Keratinocyte (primary cell): Measurements from ENCODE around the gene PPIC. TPM values are rescaled to one million over a fixed set of nuclear protein-coding genes. Genes with fewer than 3 reads are reported as not detected.

Source experiments
- DNase-seq: peaks from one replicate; pipeline ENCODE4 v3.0.0-alpha.2; 2011; ENCODE audit warnings: low read depth, missing footprints, low spot score
- FAIRE-seq: peaks from 2 replicates; lab custom pipeline; 2011; peaks lifted over from hg19 to GRCh38; lab: Jason Lieb, UNC
- H2AFZ ChIP-seq: 2 replicates; pipeline ENCODE4 v1.6.0; 2012; ENCODE audit warnings: low read length, control low read depth, inconsistent platforms; ENCODE audit not compliant: control insufficient read depth
- H3K27ac ChIP-seq: 2 replicates; pipeline ENCODE4 v1.5.1; 2011; ENCODE audit warnings: low read length; ENCODE audit not compliant: control insufficient read depth, insufficient read depth
- H3K27me3 ChIP-seq: 3 replicates; pipeline ENCODE4 v1.6.0; 2011; ENCODE audit warnings: low read length; ENCODE audit not compliant: control insufficient read depth, insufficient read depth; ENCODE audit errors: extremely low read depth
- H3K36me3 ChIP-seq, 2 experiments: 2 replicates in 1 of 2; 3 replicates in 1 of 2; pipeline ENCODE4 v1.5.1; 2011; ENCODE audit warnings: low read length in 2 of 2, mild to moderate bottlenecking in 1 of 2; ENCODE audit not compliant: control insufficient read depth in 2 of 2, insufficient read depth in 2 of 2; ENCODE audit errors: extremely low read depth in 1 of 2
- H3K4me1 ChIP-seq: 3 replicates; pipeline ENCODE4 v1.5.1; 2011; ENCODE audit warnings: low read length; ENCODE audit not compliant: control insufficient read depth, insufficient read depth; ENCODE audit errors: extremely low read depth
- H3K4me2 ChIP-seq: 3 replicates; pipeline ENCODE4 v1.6.0; 2011; ENCODE audit warnings: low read depth, low read length; ENCODE audit not compliant: control insufficient read depth, insufficient read depth; ENCODE audit errors: extremely low read depth
- H3K4me3 ChIP-seq, 3 experiments: fragments of 200-600 bp in 1 of 3; sonication (generic) in 1 of 3; 2 replicates in 2 of 3; 3 replicates in 1 of 3; pipeline ENCODE4 v1.5.1; 2011 to 2016; ENCODE audit warnings: low read length in 3 of 3, mild to moderate bottlenecking in 3 of 3, control low read depth in 2 of 3, inconsistent platforms in 1 of 3, low read depth in 1 of 3, mixed read lengths in 1 of 3, mixed run types in 1 of 3, moderate library complexity in 1 of 3; ENCODE audit not compliant: control insufficient read depth in 2 of 3, insufficient read depth in 2 of 3; ENCODE audit errors: extremely low read depth in 1 of 3
- H3K79me2 ChIP-seq: 2 replicates; pipeline ENCODE4 v1.6.0; 2012; ENCODE audit warnings: low read length; ENCODE audit not compliant: control insufficient read depth, insufficient read depth
- H3K9ac ChIP-seq: 3 replicates; pipeline ENCODE4 v1.6.0; 2011; ENCODE audit warnings: low read length; ENCODE audit not compliant: control insufficient read depth, insufficient read depth; ENCODE audit errors: extremely low read depth
- H3K9me1 ChIP-seq: 3 replicates; pipeline ENCODE4 v1.6.0; 2011; ENCODE audit warnings: low read length; ENCODE audit not compliant: control insufficient read depth, insufficient read depth; ENCODE audit errors: extremely low read depth
- H3K9me3 ChIP-seq: 2 replicates; pipeline ENCODE4 v1.5.1; 2012; ENCODE audit warnings: low read depth, low read length; ENCODE audit not compliant: control insufficient read depth
- H4K20me1 ChIP-seq: 3 replicates; pipeline ENCODE4 v1.6.0; 2011; ENCODE audit warnings: low read length; ENCODE audit not compliant: control insufficient read depth, insufficient read depth; ENCODE audit errors: extremely low read depth
- CTCF ChIP-seq, 3 experiments: IDR thresholded peaks in 1 of 3; conservative IDR thresholded peaks in 1 of 3; optimal IDR thresholded peaks in 1 of 3; 2 replicates in 2 of 3; 3 replicates in 1 of 3; pipeline versions ENCODE3 to v1.5.1; 2011; ENCODE audit warnings: low read length in 3 of 3, mild to moderate bottlenecking in 3 of 3, moderate library complexity in 2 of 3, control low read depth in 1 of 3, inconsistent platforms in 1 of 3; ENCODE audit not compliant: insufficient read depth in 2 of 3; ENCODE audit errors: extremely low read depth in 1 of 3
- EZH2 ChIP-seq: IDR thresholded peaks from one replicate; pipeline ENCODE4 v1.6.1; 2012; ENCODE audit warnings: inconsistent platforms, mild to moderate bottlenecking, low read length, moderate library complexity
- dilution Hi-C: fragments of 300-500 bp; cut with MboI; formaldehyde crosslinking; loops from one replicate; pipeline ENCODE4 v1.7.0; 2020; ENCODE audit warnings: low sequenced_read_pairs; ENCODE audit not compliant: extremely low pct_ligation_motif_present
- polyA plus RNA-seq, 5 experiments: library from polyadenylated mRNA; depleted of rRNA in 3 of 5; stranded (reverse) in 3 of 5; stranded (forward) in 1 of 5; unstranded in 1 of 5; fragments of >200 nt; gene quantifications; 1 replicate in 1 of 5; 2 replicates in 3 of 5; 3 replicates in 1 of 5; pipeline versions ENCODE4 v1.2.1 to v1.2.3, GENCODE V29; 2011 to 2012; ENCODE audit warnings: missing spikeins in 2 of 5, low read depth in 1 of 5, low replicate concordance in 1 of 5

Gene PPIC
- polyA plus RNA-seq, 1 donor (not counting 4 experiments of a cell fraction or from before 2014, with no cell fraction given) = 26.5 TPM

- Histone ChIP-seq H3K4me3 (no peak overlapping the region), H3K36me3 (no peaks in the 10 kb centered on the region), H2AFZ (no peak overlapping the region), H3K27me3 (peaks cover 3% of the 10 kb centered on the region), H3K4me2 (no peak overlapping the region), H3K79me2 (no peaks in the 10 kb centered on the region), H3K4me1 (no peaks in the 10 kb centered on the region), H4K20me1 (no peaks in the 10 kb centered on the region), H3K9me1 (no peaks in the 10 kb centered on the region), H3K9me3 (no peaks in the 10 kb centered on the region), H3K9ac (no peak overlapping the region), H3K27ac (no peak overlapping the region)
- no peak for TF ChIP-seq EZH2
- no peak for TF ChIP-seq CTCF (optimal IDR thresholded peaks at IDR 0.05 in 1 of 3, IDR thresholded peaks at IDR 0.05 in 1 of 3, conservative IDR thresholded peaks at IDR 0.05 in 1 of 3; ENCODE audit: extremely low read depth in 1 of 3, insufficient read depth in 2 of 3, low read length in 3 of 3)
- FAIRE-seq (no peak), DNase-seq (no peak)
- dilution Hi-C loops = no loop called here
These were observed 11.2 kb upstream of the PPIC start for GRCh38 chr5:123047706-123048105.

- Histone ChIP-seq H3K9me1 (no peaks in the 10 kb centered on the region), H3K4me3 (no peak overlapping the region), H3K79me2 (no peaks in the 10 kb centered on the region), H3K9ac (no peak overlapping the region), H3K27ac (no peak overlapping the region), H3K9me3 (no peaks in the 10 kb centered on the region), H2AFZ (no peak overlapping the region), H3K36me3 (no peaks in the 10 kb centered on the region), H4K20me1 (no peaks in the 10 kb centered on the region), H3K27me3 (peaks cover 3% of the 10 kb centered on the region), H3K4me1 (no peaks in the 10 kb centered on the region), H3K4me2 (no peak overlapping the region)
- dilution Hi-C loops = no loop called here
- FAIRE-seq = no peak
- DNase-seq = no peak
- TF ChIP-seq CTCF (optimal IDR thresholded peaks at IDR 0.05 in 1 of 3, IDR thresholded peaks at IDR 0.05 in 1 of 3, conservative IDR thresholded peaks at IDR 0.05 in 1 of 3; ENCODE audit: extremely low read depth in 1 of 3, insufficient read depth in 2 of 3, low read length in 3 of 3) (no peak), EZH2 (no peak)
These were observed 9.7 kb upstream of the PPIC start for GRCh38 chr5:123046222-123046621.
